ENCODE measurements around the gene TMEM161B.
"Not testable (repeated sequence)": the region's sequence is repeated elsewhere in the genome, so short reads cannot be mapped to it uniquely, and the experiment has no call there.

Gene TMEM161B

GRCh38 chr5:88248743-88249540, 19.7 kb downstream of the TMEM161B start:
- no peak for DNase-seq (ENCODE audit: low spot score)

GRCh38 chr5:88248094-88248493, 20.6 kb downstream of the TMEM161B start:
- no peak for DNase-seq (ENCODE audit: low spot score)

GRCh38 chr5:88245893-88246244, 22.8 kb downstream of the TMEM161B start:
- DNase-seq (ENCODE audit: low spot score), result no peak

DNA sequence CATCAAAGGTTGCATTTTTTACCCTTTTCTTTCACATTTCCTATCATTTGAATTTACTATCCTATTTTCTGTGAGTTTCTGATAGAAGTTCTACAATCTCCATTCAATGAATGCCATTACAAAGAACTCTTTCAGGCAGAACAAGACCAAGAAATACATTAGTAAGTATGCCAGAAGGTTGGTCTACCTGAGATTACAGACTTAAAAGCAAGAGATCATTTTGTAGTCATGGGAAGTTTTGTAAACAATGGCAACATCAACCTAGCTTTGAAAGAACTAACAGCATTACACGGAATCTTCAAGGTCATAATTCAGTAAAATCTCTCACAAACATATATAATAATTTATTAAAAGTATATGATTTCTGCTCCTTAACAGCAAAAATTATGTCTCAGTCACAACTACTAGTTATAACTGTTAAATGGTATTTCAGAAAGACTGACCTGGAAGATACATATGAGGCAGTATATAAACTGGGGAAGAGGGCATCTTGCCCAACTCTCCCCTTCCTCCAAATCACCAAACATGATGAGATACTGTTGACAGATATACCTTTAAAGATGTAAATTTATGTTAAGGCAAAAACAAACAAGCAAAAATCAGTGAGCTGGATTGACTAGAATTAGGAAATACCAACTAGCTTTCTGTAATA, 23.3 kb downstream of the TMEM161B start:
- DNase-seq (ENCODE audit: low spot score), result no peak

DNA sequence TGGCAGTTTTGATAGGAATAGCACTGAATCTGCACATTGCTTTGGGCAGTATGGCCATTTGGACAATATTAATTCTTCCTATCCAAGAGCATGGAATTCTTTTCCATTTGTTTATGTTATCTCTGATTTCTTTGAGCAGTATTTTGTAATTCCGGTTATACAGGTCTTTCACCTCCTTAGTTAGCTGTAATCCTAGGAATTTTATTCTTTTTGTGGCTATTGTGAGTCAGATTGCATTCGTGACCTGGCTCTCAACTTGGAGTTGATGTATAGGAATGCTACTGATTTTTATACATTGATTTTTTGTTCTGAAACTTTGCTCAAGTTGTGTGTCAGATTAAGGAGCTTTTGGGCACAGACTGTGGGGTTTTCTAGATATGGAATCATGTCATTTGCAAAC, 24.0 kb downstream of the TMEM161B start:
- no peak for DNase-seq (ENCODE audit: low spot score)

DNA sequence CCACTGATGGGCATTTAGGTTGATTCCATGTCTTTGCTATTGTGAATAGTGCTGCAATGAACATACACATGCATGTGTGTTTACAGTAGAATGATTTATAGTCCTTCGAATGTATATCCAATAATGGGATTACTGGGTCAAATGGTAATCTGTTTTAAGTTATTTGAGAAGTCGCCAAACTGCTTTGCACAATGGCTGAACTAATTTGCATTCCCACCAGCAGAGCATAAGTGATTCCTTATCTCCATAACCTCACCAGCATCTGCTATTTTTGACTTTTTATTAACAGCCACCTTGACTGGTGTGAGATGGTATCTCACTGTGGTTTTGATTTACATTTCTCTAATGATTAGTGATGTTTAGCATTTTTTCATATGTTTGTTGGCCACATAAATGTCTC, 25.2 kb downstream of the TMEM161B start:
- DNase-seq (ENCODE audit: low spot score), result not testable (repeated sequence)

- DNase-seq (ENCODE audit: low spot score), result no peak
Measured at GRCh38 chr5:88238732-88239131, 29.9 kb downstream of the TMEM161B start.

DNA sequence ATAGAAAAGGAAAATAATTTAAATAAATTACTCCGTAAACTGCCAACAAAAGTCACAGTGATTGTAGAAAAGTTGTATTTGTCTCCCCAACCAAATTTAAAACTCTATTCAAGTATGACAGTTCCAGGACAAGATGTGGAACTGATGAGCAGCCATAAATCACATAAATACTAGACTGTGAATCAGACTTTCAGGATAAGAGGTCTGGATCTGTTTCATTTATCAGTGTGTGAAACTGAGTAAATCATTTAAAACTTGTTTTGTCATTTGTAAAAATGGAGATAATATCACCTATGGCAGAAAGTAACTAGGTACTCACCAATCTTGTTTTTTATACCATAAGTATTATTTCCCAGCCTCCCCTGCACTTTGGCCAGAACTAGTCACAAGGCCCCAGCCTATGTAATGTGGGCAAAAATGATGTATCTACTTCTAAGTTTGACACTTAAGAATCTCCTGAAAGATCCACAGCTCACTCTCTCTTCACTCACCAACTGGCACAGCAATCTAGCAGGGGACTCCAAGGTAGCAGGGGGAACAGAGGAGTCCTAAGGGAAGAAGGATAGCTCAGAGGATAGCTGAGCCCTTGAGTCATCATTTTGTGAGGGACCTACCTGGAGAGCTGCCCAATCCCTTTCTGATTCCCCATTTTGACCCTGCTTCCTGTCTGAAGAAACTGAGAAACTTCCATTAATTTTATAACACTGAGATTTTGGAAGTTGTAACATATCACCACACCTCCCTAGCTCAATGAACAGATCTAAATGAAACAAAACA, 31.6 kb downstream of the TMEM161B start:
- no peak for DNase-seq (ENCODE audit: low spot score)

DNA sequence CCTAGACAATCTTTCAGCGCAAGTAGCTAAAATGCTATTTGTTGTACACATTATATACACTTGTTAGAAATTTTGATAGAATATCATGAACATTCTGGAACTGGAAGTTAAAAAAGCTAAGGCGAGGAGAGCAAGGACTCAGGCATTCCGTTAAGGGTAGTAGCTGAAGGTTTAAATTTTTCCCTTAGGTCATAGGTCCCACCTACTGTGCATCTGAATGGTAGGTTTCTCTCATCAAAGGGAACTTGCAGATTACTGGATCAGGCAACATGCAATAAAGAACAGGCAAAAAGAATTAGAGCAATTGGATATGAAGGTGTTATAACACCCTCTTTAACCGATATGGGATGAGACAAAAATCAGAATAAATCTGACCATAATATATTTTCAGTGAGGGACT, 32.8 kb downstream of the TMEM161B start:
- DNase-seq (ENCODE audit: low spot score), result no peak

- no peak for DNase-seq (ENCODE audit: low spot score)
Measured at GRCh38 chr5:88235346-88235745, 33.3 kb downstream of the TMEM161B start.

GRCh38 chr5:88230546-88231066, 38.0 kb downstream of the TMEM161B start:
- DNase-seq (ENCODE audit: low spot score), result peak; percentile 9

- no peak for DNase-seq (ENCODE audit: low spot score)
Measured at GRCh38 chr5:88226881-88227450, 41.7 kb downstream of the TMEM161B start.

GRCh38 chr5:88214655-88215054, 54.0 kb downstream of the TMEM161B start:
- no peak for DNase-seq (ENCODE audit: low spot score)

DNA sequence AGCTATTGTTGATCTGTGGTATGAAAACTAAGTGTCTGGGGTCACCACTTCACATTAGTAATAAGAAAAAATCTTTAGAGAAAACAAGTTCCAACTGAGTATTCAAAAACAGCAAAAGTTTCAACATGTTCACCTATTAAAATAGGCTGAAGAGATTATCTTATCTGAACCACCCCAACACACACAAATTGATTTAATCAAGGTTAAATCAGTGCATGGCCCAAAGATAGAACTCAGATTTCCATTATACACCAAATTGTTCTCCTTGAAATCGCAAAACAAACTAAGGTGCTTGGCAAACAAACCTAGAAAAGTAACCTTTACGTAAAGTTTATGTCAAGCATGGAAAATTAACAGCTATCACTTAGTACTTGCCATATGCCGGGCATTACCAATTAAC, 61.1 kb downstream of the TMEM161B start:
- DNase-seq (ENCODE audit: low spot score), result no peak

GRCh38 chr5:88203981-88204750, 64.5 kb downstream of the TMEM161B start:
- DNase-seq (ENCODE audit: low spot score), result peak; percentile 11

- no peak for DNase-seq (ENCODE audit: low spot score)
Measured at GRCh38 chr5:88195636-88196035, 73.0 kb downstream of the TMEM161B start.

DNA sequence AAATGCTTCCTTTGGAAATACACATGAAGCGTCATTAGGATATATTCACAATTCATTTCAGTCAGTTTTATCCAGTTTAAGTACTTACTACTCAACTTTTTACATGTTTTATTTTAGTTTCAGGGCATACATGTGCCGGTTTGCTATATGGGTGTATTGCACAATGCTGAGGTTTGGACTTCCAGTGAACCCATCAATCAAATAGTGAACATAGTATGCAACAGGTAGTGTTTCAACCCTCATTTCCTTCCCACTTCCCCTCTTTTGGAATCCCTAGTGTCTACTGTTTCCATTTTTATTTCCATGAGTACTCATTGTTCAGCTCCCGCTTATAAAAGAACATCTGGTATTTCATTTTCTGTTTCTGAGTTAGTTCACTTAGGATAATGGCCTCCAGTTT, 74.7 kb downstream of the TMEM161B start:
- DNase-seq (ENCODE audit: low spot score), result no peak

GRCh38 chr5:88190106-88190834, 78.4 kb downstream of the TMEM161B start:
- no peak for DNase-seq (ENCODE audit: low spot score)

GRCh38 chr5:88189484-88189883, 79.2 kb downstream of the TMEM161B start:
- not testable (repeated sequence) for DNase-seq (ENCODE audit: low spot score)

DNA sequence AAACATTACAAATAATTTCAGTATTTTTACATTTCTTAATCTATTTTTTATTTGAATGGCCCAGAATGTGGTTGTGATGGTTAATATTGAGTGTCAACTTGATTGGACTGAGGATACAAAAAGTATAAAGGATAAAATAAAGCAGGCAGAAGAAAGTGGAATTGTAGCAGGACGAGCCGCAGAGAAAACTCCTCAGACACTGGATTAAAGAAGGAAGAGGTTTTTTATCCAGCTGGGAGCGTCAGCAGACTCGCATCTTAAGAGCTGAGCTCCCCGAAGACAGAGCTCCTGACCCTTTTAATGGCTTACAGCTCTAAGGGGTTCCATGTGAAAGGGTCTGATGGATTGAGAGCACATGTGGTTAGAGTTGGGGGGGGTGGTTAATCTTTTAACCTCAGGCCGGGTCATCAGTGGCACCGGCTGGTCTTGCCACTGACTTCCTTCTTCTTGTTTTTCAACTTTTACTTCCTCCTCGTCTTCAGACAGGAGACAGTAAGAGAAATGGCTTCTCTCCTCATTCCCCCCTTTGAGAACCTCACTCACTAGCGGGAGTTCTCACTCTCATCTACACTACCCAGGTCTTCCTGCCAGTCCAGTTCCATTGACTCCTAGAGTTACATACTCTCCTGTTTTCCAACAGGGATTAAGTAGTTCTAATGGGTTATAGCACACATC, 80.0 kb downstream of the TMEM161B start:
- DNase-seq (ENCODE audit: low spot score), result no peak
